Measurements from ENCODE around the gene MRPS21. TPM values are rescaled to one million over a fixed set of nuclear protein-coding genes. Genes with fewer than 3 reads are reported as not detected.

MRPS21 gene
- polyA plus RNA-seq, 2 of the 4 experiments (the other 2 are of a cell fraction), result 95.7 to 113 TPM

GRCh38 chr1:150282558-150282958 is 11.1 kb upstream of the MRPS21 start:
- CTCF ChIA-PET, result interaction anchor here (1.4 to 13.0 kb wide), 3 partner anchors 10 to 29 kb away, joined by 3 to 172 read pairs (median 6); partner anchors contain the start of gene CA14
- POLR2A ChIA-PET, result no interaction called here
- Histone ChIP-seq H3K4me3 (peak overlapping the region; percentile 52), H3K9me3 (no peaks in the 10 kb centered on the region; the same call in 2 of the 3 replicates), H3K27ac (peak overlapping the region; percentile 77 to 78; a peak in 5 of 6 replicates), H3K4me2 (peak overlapping the region; percentile 95), H3K4me1 (peaks cover 13% of the 10 kb centered on the region; the same call in 2 of the 3 replicates)
- DNase-seq (ENCODE audit: low read depth in 1 of 2, low spot score in 1 of 2) (no peak), FAIRE-seq (no peak), ATAC-seq (no peak)
- TF ChIP-seq NPAS2 (CRISPR knock-in tag; IDR thresholded peaks at IDR 0.05; ENCODE audit: borderline replicate concordance) (0 out of 2 replicates have a peak, but pooled peaks have one; percentile 3), KDM1A (IDR thresholded peaks at IDR 0.05; ENCODE audit: low read depth) (no peak)
- 70% methylated on average over 21 of the region's 21 CpGs for WGBS (ENCODE audit: missing lambda C conversion rate)

GRCh38 chr1:150283260-150283659 is 10.4 kb upstream of the MRPS21 start:
- peaks cover 13% of the 10 kb centered on the region; the same call in 2 of the 3 replicates for H3K4me1 ChIP-seq
- FAIRE-seq, result no peak
- no peak overlapping the region for H3K27ac ChIP-seq
- no peak for ATAC-seq
- POLR2A ChIA-PET, result no interaction called here
- DNase-seq (ENCODE audit: low read depth in 1 of 2, low spot score in 1 of 2), result no peak
- 96% methylated on average over 12 of the region's 12 CpGs for WGBS (ENCODE audit: missing lambda C conversion rate)
- CTCF ChIA-PET, result interaction anchor here (13.0 kb wide), 1 partner anchor 30 kb away, joined by 172 read pairs; the partner anchor contains the start of gene CA14
- no peak overlapping the region for H3K4me3 ChIP-seq
- H3K9me3 ChIP-seq, result no peaks in the 10 kb centered on the region; the same call in 2 of the 3 replicates
- no peak overlapping the region for H3K4me2 ChIP-seq
- TF ChIP-seq HDAC2 (IDR thresholded peaks at IDR 0.05) (no peak), NR3C1 (IDR thresholded peaks at IDR 0.05) (no peak), ATOH8 (CRISPR knock-in tag; IDR thresholded peaks at IDR 0.05; ENCODE audit: low read depth) (no peak), RCOR1 (IDR thresholded peaks at IDR 0.05; ENCODE audit: low read depth, low read length) (no peak), ELK1 (IDR thresholded peaks at IDR 0.05; ENCODE audit: low read depth, low read length) (no peak), BHLHE40 (IDR thresholded peaks at IDR 0.05; ENCODE audit: low read depth, low read length) (no peak), JUNB (IDR thresholded peaks at IDR 0.05) (no peak), HOXB5 (CRISPR knock-in tag; IDR thresholded peaks at IDR 0.05) (no peak), CBX2 (IDR thresholded peaks at IDR 0.05; ENCODE audit: borderline replicate concordance, low read depth) (no peak), CEBPB (IDR thresholded peaks at IDR 0.05) (no peak)

GRCh38 chr1:150288382-150288781 is 5.3 kb upstream of the MRPS21 start:
- FAIRE-seq (no peak), DNase-seq (ENCODE audit: low read depth in 1 of 2, low spot score in 1 of 2) (no peak), ATAC-seq (no peak)
- Histone ChIP-seq H3K4me2 (no peak overlapping the region), H3K4me3 (no peak overlapping the region), H3K27ac (no peak overlapping the region), H3K4me1 (peaks cover 6% of the 10 kb centered on the region; the same call in 2 of the 3 replicates), H3K9me3 (no peaks in the 10 kb centered on the region)
- 58% methylated on average over 1 of the region's 1 CpG for WGBS (ENCODE audit: missing lambda C conversion rate)
- ChIA-PET CTCF (interaction anchor here (0.7 to 1.5 kb wide), 2 partner anchors 12 to 32 kb away, joined by 5 to 6 read pairs; no protein-coding TSS in a partner anchor), POLR2A (no interaction called here)
- no peak for TF ChIP-seq MAFK (IDR thresholded peaks at IDR 0.05; ENCODE audit: partially characterized antibody)
- TF ChIP-seq KDM1A (IDR thresholded peaks at IDR 0.05; ENCODE audit: low read depth), result no peak
- TF ChIP-seq POLR2AphosphoS2 (conservative IDR thresholded peaks at IDR 0.05; ENCODE audit: low read length), result no peak

GRCh38 chr1:150288822-150289221 is 4.8 kb upstream of the MRPS21 start:
- Histone ChIP-seq H3K4me1 (peaks cover 6% of the 10 kb centered on the region; the same call in 2 of the 3 replicates), H3K27ac (no peak overlapping the region), H3K4me3 (no peak overlapping the region), H3K9me3 (no peaks in the 10 kb centered on the region), H3K4me2 (no peak overlapping the region)
- no peak for ATAC-seq
- CTCF ChIA-PET, result interaction anchor here (0.7 to 1.5 kb wide), 3 partner anchors 12 to 33 kb away, joined by 3 to 6 read pairs (median 5); no protein-coding TSS in a partner anchor
- no peak for TF ChIP-seq PBX3 (IDR thresholded peaks at IDR 0.05)
- TF ChIP-seq BHLHE40 (IDR thresholded peaks at IDR 0.05; ENCODE audit: low read depth, low read length), result no peak
- no peak for TF ChIP-seq HMGXB4 (CRISPR knock-in tag; IDR thresholded peaks at IDR 0.05; ENCODE audit: borderline replicate concordance)
- no peak for TF ChIP-seq REST (IDR thresholded peaks at IDR 0.05)
- no peak for TF ChIP-seq RNF2 (IDR thresholded peaks at IDR 0.05; ENCODE audit: borderline replicate concordance, low read depth)
- no peak for TF ChIP-seq KDM5A (IDR thresholded peaks at IDR 0.05)
- no peak for TF ChIP-seq MYC (IDR thresholded peaks at IDR 0.05; ENCODE audit: borderline replicate concordance, low read length)
- TF ChIP-seq KDM1A (IDR thresholded peaks at IDR 0.05; ENCODE audit: low read depth), result no peak
- POLR2A ChIA-PET, result no interaction called here
- FAIRE-seq, result no peak
- 85% methylated on average over 4 of the region's 4 CpGs for WGBS (ENCODE audit: missing lambda C conversion rate)
- DNase-seq (ENCODE audit: low read depth in 1 of 2, low spot score in 1 of 2), result no peak

Data from A549 (cell line).